Small intestine (tissue), 16 donors: ENCODE results near the gene DDX3X. TPM values are rescaled to one million over a fixed set of nuclear protein-coding genes. Genes with fewer than 3 reads are reported as not detected.
"Not testable (repeated sequence)": the region's sequence is repeated elsewhere in the genome, so short reads cannot be mapped to it uniquely, and the experiment has no call there.

Source experiments
- DNase-seq, 2 donors: peaks; one replicate each; pipeline versions ENCODE4 v3.0.0 to v3.0.0-alpha.2; 2013
- FAIRE-seq: peaks from 2 replicates; lab custom pipeline; 2012; peaks lifted over from hg19 to GRCh38; lab: Jason Lieb, UNC
- H3K27ac ChIP-seq, 3 donors: one replicate each; pipeline ENCODE4 v1.5.1; 2013; ENCODE audit warnings: low read length in 2 of 3, mild to moderate bottlenecking in 2 of 3, control low read depth in 1 of 3, inconsistent platforms in 1 of 3, low read depth in 1 of 3, moderate library complexity in 1 of 3
- H3K27me3 ChIP-seq, 3 donors: one replicate each; pipeline ENCODE4 v1.6.1; 2013; ENCODE audit warnings: low read length in 3 of 3, inconsistent platforms in 1 of 3; ENCODE audit not compliant: control insufficient read depth in 3 of 3, insufficient read depth in 3 of 3
- H3K36me3 ChIP-seq, 3 donors: one replicate each; pipeline ENCODE4 v1.6.1; 2013; ENCODE audit warnings: low read length in 3 of 3, inconsistent platforms in 1 of 3, low read depth in 1 of 3, mild to moderate bottlenecking in 1 of 3, moderate library complexity in 1 of 3; ENCODE audit not compliant: control insufficient read depth in 3 of 3, insufficient read depth in 2 of 3
- H3K4me1 ChIP-seq, 3 donors: one replicate each; pipeline ENCODE4 v1.6.1; 2013; ENCODE audit warnings: low read length in 2 of 3, inconsistent platforms in 1 of 3, low read depth in 1 of 3, mild to moderate bottlenecking in 1 of 3, moderate library complexity in 1 of 3; ENCODE audit not compliant: control insufficient read depth in 3 of 3, insufficient read depth in 2 of 3
- H3K4me3 ChIP-seq, 3 donors: one replicate each; pipeline ENCODE4 v1.5.1; 2013; ENCODE audit warnings: low read length in 3 of 3, control low read depth in 1 of 3, inconsistent platforms in 1 of 3, low read depth in 1 of 3, mild to moderate bottlenecking in 1 of 3, moderate library complexity in 1 of 3
- H3K9me3 ChIP-seq, 2 donors: one replicate each; pipeline ENCODE4 v1.6.1; 2013; ENCODE audit warnings: low read depth in 1 of 2, low read length in 1 of 2; ENCODE audit not compliant: control insufficient read depth in 2 of 2, insufficient read depth in 1 of 2
- WGBS, 3 donors: extraction: QIAGEN DNeasy Blood & Tissue Kit; methylation state at CpG; one replicate each; pipeline ENCODE4 v1.1.7; 2013; 5-methylcytosine and 5-hydroxymethylcytosine counted together
- long read RNA-seq, 10 donors: transcript quantifications; one replicate each; lab custom pipeline, GENCODE V29; 2026
- polyA plus RNA-seq, 4 donors: library from polyadenylated mRNA; stranded (reverse) in 3 of 4; unstranded in 1 of 4; fragments of 200-250 nt in 3 of 4; fragments of 120-200 nt in 1 of 4; gene quantifications; one replicate each; pipeline versions ENCODE4 v1.2.1 to v1.2.3, GENCODE V29; 2013
- donor health status: healthy with polysubstance abuse.
- donor health status: control.
- donor health status: control.
- donor health status: Bipolar disorder and iron deficiency.
- donor health status: healthy.

Gene DDX3X
- polyA plus RNA-seq: 100 to 1,000 TPM in 3 of 4 donors, 10 to 100 TPM in 1; 72.5 to 177 (median 105) TPM
- long read RNA-seq, donor 1, full-length matches to known transcripts: 30 of 59 reads
- long read RNA-seq, donor 1, partial matches to known transcripts: 29 of 59 reads
- long read RNA-seq, donor 1, other reads (novel, unspliced or antisense): 0 of 59 reads
- long read RNA-seq, donor 2, full-length matches to known transcripts: 14 of 14 reads
- long read RNA-seq, donor 2, partial matches to known transcripts: 0 of 14 reads
- long read RNA-seq, donor 2, other reads (novel, unspliced or antisense): 0 of 14 reads
- long read RNA-seq, donor 3, full-length matches to known transcripts: 10 of 10 reads
- long read RNA-seq, donor 3, partial matches to known transcripts: 0 of 10 reads
- long read RNA-seq, donor 3, other reads (novel, unspliced or antisense): 0 of 10 reads
- long read RNA-seq, donor 4, partial matches to known transcripts: 0 of 2 reads
- long read RNA-seq, donor 4, other reads (novel, unspliced or antisense): 0 of 2 reads
- long read RNA-seq, donor 5, full-length matches to known transcripts: 2 of 85 reads
- long read RNA-seq, donor 5, partial matches to known transcripts: 83 of 85 reads
- long read RNA-seq, donor 5, other reads (novel, unspliced or antisense): 0 of 85 reads
- long read RNA-seq, donor 6, full-length matches to known transcripts: 15 of 30 reads
- long read RNA-seq, donor 6, partial matches to known transcripts: 15 of 30 reads
- long read RNA-seq, donor 6, other reads (novel, unspliced or antisense): 0 of 30 reads
- long read RNA-seq, donor 7, full-length matches to known transcripts: 17 of 17 reads
- long read RNA-seq, donor 7, partial matches to known transcripts: 0 of 17 reads
- long read RNA-seq, donor 7, other reads (novel, unspliced or antisense): 0 of 17 reads
- long read RNA-seq, donor 8: 0 reads
- long read RNA-seq, donor 9, full-length matches to known transcripts: 3 of 40 reads
- long read RNA-seq, donor 9, partial matches to known transcripts: 37 of 40 reads
- long read RNA-seq, donor 9, other reads (novel, unspliced or antisense): 0 of 40 reads
- long read RNA-seq, donor 10, full-length matches to known transcripts: 34 of 55 reads
- long read RNA-seq, donor 10, partial matches to known transcripts: 21 of 55 reads
- long read RNA-seq, donor 10, other reads (novel, unspliced or antisense): 0 of 55 reads

- FAIRE-seq: no peak
These were observed at the start of gene DDX3X for GRCh38 chrX:41333744-41334362. Gene DDX3X (plus strand): TSS chrX:41334162. CDS start chrX:41334253, 91 bp downstream.

GRCh38 chrX:41285928-41286327, 48.0 kb upstream of the DDX3X start:
- 92 to 99% (median 97%) methylated on average over 12 to 21 of the region's 21 CpGs for WGBS, 3 donors
- H3K36me3 ChIP-seq, H3K4me3 ChIP-seq, H3K9me3 ChIP-seq, H3K27me3 ChIP-seq, H3K4me1 ChIP-seq, FAIRE-seq, H3K27ac ChIP-seq, DNase-seq: not testable (repeated sequence)

More at GRCh38 chrX:41333744-41334362, at the start of gene DDX3X:
- Histone ChIP-seq H3K27me3 (no peaks in the 10 kb centered on the region), H3K9me3 (no peaks in the 10 kb centered on the region), H3K4me1 (peaks cover 0 to 3% (median 0%) of the 10 kb centered on the region in 3 donors), H3K4me3 (peak within 1 kb of the TSS; percentile 90 to 100 (median 94)), H3K27ac (peak within 1 kb of the TSS; percentile 99 to 100 (median 100)), H3K36me3 (no peaks in the 10 kb centered on the region)
- 0% methylated on average over 21 to 47 of the region's 47 CpGs for WGBS, 3 donors
- DNase-seq: peak; percentile 78 to 91

GRCh38 chrX:41288641-41289040, 45.3 kb upstream of the DDX3X start:
- no peak overlapping the region for H3K4me3 ChIP-seq
- no peak overlapping the region for H3K27ac ChIP-seq
- H3K4me1 ChIP-seq: no peaks in the 10 kb centered on the region
- no peak for FAIRE-seq
- no peaks in the 10 kb centered on the region for H3K27me3 ChIP-seq
- 29 to 65% (median 60%) methylated on average over 6 of the region's 6 CpGs for WGBS, 3 donors
- no peaks in the 10 kb centered on the region for H3K36me3 ChIP-seq
- peak in 1 of 2 donors; percentile 32 for DNase-seq
- H3K9me3 ChIP-seq: peaks cover 0 to 4% of the 10 kb centered on the region in 2 donors

GRCh38 chrX:41289095-41289494, 44.9 kb upstream of the DDX3X start:
- 46 to 68% (median 67%) methylated on average over 2 to 3 of the region's 3 CpGs for WGBS, 3 donors
- Histone ChIP-seq H3K4me1 (no peaks in the 10 kb centered on the region), H3K27ac (no peak overlapping the region), H3K36me3 (no peaks in the 10 kb centered on the region), H3K9me3 (peaks cover 0 to 4% of the 10 kb centered on the region in 2 donors), H3K4me3 (no peak overlapping the region), H3K27me3 (no peaks in the 10 kb centered on the region)
- DNase-seq (no peak), FAIRE-seq (no peak)

- H3K27me3 ChIP-seq: no peaks in the 10 kb centered on the region
- no peak for DNase-seq
- no peak overlapping the region for H3K27ac ChIP-seq
- H3K9me3 ChIP-seq: peaks cover 0 to 4% of the 10 kb centered on the region in 2 donors
- no peak overlapping the region for H3K4me3 ChIP-seq
- no peak for FAIRE-seq
- no peaks in the 10 kb centered on the region for H3K4me1 ChIP-seq
- no peaks in the 10 kb centered on the region for H3K36me3 ChIP-seq
These were observed 42.7 kb upstream of the DDX3X start for GRCh38 chrX:41291309-41291708.

- DNase-seq (no peak), FAIRE-seq (no peak)
- WGBS, 3 donors: 83 to 91% (median 90%) methylated on average over 6 of the region's 6 CpGs
- Histone ChIP-seq H3K4me1 (no peaks in the 10 kb centered on the region), H3K27me3 (no peaks in the 10 kb centered on the region), H3K27ac (no peak overlapping the region), H3K9me3 (peaks cover 0 to 4% of the 10 kb centered on the region in 2 donors), H3K36me3 (no peaks in the 10 kb centered on the region), H3K4me3 (no peak overlapping the region)
These were observed 40.7 kb upstream of the DDX3X start for GRCh38 chrX:41293269-41293668.

GRCh38 chrX:41300758-41301437, 33.1 kb upstream of the DDX3X start:
- DNase-seq (no peak), FAIRE-seq (no peak)
- 83 to 85% (median 85%) methylated on average over 5 of the region's 5 CpGs for WGBS, 3 donors

More at GRCh38 chrX:41300758-41301437, 33.1 kb upstream of the DDX3X start:
- no peak overlapping the region for H3K4me3 ChIP-seq
- H3K9me3 ChIP-seq: no peaks in the 10 kb centered on the region
- H3K27me3 ChIP-seq: no peaks in the 10 kb centered on the region
- H3K27ac ChIP-seq: no peak overlapping the region
- no peaks in the 10 kb centered on the region for H3K4me1 ChIP-seq
- no peaks in the 10 kb centered on the region for H3K36me3 ChIP-seq
